ENCODE measurements around the gene OBSL1.

The OBSL1 gene

GRCh38 chr2:219519526-219519916 is 51.8 kb downstream of the OBSL1 start:
- Mint-ChIP-seq H3K4me1 (peaks cover 72% of the 10 kb centered on the region), H3K4me3 (no peak overlapping the region), H3K36me3 (ENCODE audit: low read depth) (no peaks in the 10 kb centered on the region), H3K27ac (no peak overlapping the region), H3K27me3 (ENCODE audit: low read depth, poor library complexity) (peaks cover 58% of the 10 kb centered on the region), H3K9me3 (no peaks in the 10 kb centered on the region)
- no peak for DNase-seq
- no peak for TF ChIP-seq CTCF (IDR thresholded peaks at IDR 0.05)

- no peak overlapping the region for H3K27ac Mint-ChIP-seq
- H3K4me1 Mint-ChIP-seq, result peaks cover 80% of the 10 kb centered on the region
- H3K9me3 Mint-ChIP-seq, result no peaks in the 10 kb centered on the region
- H3K36me3 Mint-ChIP-seq (ENCODE audit: low read depth), result no peaks in the 10 kb centered on the region
- no peak for DNase-seq
- peak overlapping the region; percentile 15 for H3K4me3 Mint-ChIP-seq
- H3K27me3 Mint-ChIP-seq (ENCODE audit: low read depth, poor library complexity), result peaks cover 65% of the 10 kb centered on the region
- TF ChIP-seq CTCF (IDR thresholded peaks at IDR 0.05), result no peak
Measured at GRCh38 chr2:219517954-219518778, 53.2 kb downstream of the OBSL1 start.

GRCh38 chr2:219516888-219517287 is 54.5 kb downstream of the OBSL1 start:
- Mint-ChIP-seq H3K36me3 (ENCODE audit: low read depth) (no peaks in the 10 kb centered on the region), H3K4me1 (peaks cover 86% of the 10 kb centered on the region), H3K27ac (no peak overlapping the region), H3K4me3 (no peak overlapping the region), H3K27me3 (ENCODE audit: low read depth, poor library complexity) (peaks cover 68% of the 10 kb centered on the region), H3K9me3 (no peaks in the 10 kb centered on the region)
- DNase-seq, result no peak
- no peak for TF ChIP-seq CTCF (IDR thresholded peaks at IDR 0.05)

- Mint-ChIP-seq H3K27ac (no peak overlapping the region), H3K27me3 (ENCODE audit: low read depth, poor library complexity) (peaks cover 70% of the 10 kb centered on the region), H3K36me3 (ENCODE audit: low read depth) (no peaks in the 10 kb centered on the region), H3K9me3 (no peaks in the 10 kb centered on the region), H3K4me1 (peaks cover 86% of the 10 kb centered on the region), H3K4me3 (peak overlapping the region; percentile 12)
- DNase-seq, result no peak
- no peak for TF ChIP-seq CTCF (IDR thresholded peaks at IDR 0.05)
Measured at GRCh38 chr2:219515874-219516629, 55.3 kb downstream of the OBSL1 start.

DNA sequence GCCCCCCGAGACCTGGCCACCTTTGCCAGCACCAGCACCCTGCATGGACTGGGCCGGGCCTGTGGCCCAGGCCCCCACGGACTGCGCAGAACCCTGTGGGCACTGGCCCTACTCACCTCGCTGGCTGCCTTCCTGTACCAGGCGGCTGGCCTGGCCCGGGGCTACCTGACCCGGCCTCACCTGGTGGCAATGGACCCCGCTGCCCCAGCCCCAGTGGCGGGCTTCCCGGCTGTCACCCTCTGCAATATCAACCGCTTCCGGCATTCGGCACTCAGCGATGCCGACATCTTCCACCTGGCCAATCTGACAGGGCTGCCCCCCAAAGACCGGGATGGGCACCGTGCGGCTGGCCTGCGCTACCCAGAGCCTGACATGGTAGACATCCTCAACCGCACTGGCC is 56.5 kb downstream of the OBSL1 start:
- no peaks in the 10 kb centered on the region for H3K9me3 Mint-ChIP-seq
- peaks cover 86% of the 10 kb centered on the region for H3K4me1 Mint-ChIP-seq
- no peak for TF ChIP-seq CTCF (IDR thresholded peaks at IDR 0.05)
- no peak for DNase-seq
- H3K4me3 Mint-ChIP-seq, result peak overlapping the region; percentile 45
- H3K36me3 Mint-ChIP-seq (ENCODE audit: low read depth), result no peaks in the 10 kb centered on the region
- H3K27me3 Mint-ChIP-seq (ENCODE audit: low read depth, poor library complexity), result peaks cover 71% of the 10 kb centered on the region
- no peak overlapping the region for H3K27ac Mint-ChIP-seq

Measured in nephron progenitor cell (in vitro differentiated cells).